ENCODE measurements around the gene AMN. TPM values are rescaled to one million over a fixed set of nuclear protein-coding genes. Genes with fewer than 3 reads are reported as not detected.

AMN gene
- not detected in 2 replicates for total RNA-seq

DNA sequence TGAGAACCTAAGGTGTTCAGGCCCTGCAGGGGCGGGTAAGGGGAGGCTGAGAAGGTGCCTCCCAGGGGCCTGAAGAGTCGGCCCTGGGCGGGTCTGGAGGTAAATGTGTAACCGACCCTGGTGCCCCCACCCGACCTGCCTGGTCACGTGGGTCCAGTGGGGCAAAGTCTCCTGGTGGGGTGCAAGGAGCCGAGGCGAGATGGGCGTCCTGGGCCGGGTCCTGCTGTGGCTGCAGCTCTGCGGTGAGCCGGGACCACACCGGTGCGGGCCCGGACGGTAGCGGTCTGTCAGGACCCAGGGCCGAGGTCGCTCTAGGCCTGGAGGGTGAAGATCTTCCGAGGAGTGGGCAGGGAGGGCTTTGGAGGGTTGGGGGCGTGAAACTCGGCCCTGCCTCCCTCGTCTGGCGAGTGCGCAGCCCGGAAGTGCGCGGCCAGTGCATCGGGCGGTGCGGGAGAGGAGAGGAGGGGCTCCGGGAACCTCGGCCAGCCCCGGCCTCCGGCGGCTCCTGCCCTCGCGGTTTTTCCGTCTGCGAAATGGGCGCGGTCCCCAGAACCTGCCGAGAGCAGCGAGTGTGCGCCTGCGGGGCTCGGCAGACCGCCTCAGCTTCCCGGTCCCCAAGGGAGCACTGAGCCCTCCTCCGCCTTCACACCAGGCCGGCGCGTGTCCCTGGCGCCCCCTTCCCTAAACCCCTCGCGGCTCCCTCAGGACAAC, at the start of gene AMN:
Gene AMN (plus strand): TSS at position 174 of the 711 bp plus-strand sequence. CDS start 26 bp downstream, at position 200.

Other genes with a start within 250 kb of the AMN start
- gene TRAF3, start 145.2 kb upstream of the AMN start, total RNA-seq, result 14.7 and 18.4 TPM in 2 replicates
- 95.8 and 102 TPM in 2 replicates for gene CDC42BPB, start 134.9 kb downstream of the AMN start, total RNA-seq
- not detected in 2 replicates for gene LBHD2, start 161.5 kb downstream of the AMN start, total RNA-seq
- 0.09 TPM in 1 of 2 replicates, not detected in the other for gene EXOC3L4, start 172.1 kb downstream of the AMN start, total RNA-seq
- gene TNFAIP2, start 200.8 kb downstream of the AMN start, total RNA-seq, result 34.4 and 79.6 TPM in 2 replicates

Data from dermis lymphatic vessel endothelial cell (primary cell).